Inferior parietal cortex (tissue), 1 donor: ENCODE results near the gene ARFRP1.

Experiments used
- DNase-seq: peaks from one replicate; pipeline ENCODE4 v3.0.0-alpha.2; 2016; ENCODE audit errors: extremely low spot score

Gene ARFRP1, protein sequence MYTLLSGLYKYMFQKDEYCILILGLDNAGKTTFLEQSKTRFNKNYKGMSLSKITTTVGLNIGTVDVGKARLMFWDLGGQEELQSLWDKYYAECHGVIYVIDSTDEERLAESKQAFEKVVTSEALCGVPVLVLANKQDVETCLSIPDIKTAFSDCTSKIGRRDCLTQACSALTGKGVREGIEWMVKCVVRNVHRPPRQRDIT

DNA sequence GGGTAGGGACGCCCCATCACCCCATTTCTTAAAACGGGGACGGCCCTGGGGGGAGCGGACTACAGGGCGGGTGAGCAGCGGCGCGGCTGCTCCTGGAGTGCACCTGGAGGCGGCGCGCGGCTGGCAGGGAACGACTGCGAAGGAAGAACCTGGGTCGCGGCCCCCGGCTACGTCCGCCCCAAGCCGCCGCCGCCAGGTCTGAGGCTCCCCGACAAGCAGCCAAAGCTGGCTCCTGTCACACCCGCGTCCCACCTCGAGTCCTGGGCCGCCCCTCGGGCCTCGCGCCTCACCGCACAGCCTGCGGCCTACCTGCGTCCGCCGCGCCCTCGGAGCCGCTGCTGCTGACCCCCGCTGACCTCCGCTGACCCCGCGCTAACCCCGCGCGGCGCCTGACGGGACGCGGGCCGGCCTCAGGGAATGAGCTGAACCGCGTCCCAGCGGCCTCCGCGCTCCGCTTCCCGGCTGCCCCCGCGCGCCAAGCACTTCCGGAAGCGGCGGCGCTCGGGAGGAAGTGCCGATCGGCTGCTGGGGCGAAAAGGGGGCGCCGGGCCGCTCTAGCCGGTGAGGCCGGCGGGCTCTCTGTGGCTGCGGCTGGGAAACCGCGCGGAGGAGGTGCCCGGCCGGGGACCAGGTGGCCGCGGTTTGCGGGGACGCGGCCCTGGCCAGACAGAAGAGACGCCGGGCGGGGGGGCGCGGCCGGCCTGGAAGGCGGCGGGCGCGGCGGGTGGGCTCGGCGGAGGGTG is at the start of gene ARFRP1, which contains the start of gene ZGPAT:
ARFRP1 (minus strand) TSS at position 419 of the 743 bp plus-strand sequence. CDS start 885 bp downstream, outside the sequence.
ZGPAT (plus strand) TSS at position 482 of the 743 bp plus-strand sequence. CDS start 542 bp downstream, outside the sequence.
- peak; percentile 90 for DNase-seq

DNA sequence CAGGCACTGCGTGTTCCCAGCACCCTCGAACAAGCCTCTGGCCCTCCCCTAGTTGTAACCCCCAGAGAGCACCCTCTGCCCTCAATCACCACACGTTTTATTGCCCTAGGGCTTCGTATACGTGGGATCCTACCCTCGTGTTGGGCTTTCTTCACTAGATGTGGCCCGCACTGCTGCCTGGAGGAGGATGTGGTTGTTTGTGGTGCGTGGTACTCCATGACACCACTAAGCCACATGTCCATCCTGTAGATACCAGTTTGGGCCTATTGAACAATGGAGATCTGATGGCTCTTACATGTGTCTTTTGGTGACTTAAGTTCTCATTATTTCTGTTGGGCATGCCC is 48.8 kb upstream of the ARFRP1 start:
- DNase-seq: no peak

DNA sequence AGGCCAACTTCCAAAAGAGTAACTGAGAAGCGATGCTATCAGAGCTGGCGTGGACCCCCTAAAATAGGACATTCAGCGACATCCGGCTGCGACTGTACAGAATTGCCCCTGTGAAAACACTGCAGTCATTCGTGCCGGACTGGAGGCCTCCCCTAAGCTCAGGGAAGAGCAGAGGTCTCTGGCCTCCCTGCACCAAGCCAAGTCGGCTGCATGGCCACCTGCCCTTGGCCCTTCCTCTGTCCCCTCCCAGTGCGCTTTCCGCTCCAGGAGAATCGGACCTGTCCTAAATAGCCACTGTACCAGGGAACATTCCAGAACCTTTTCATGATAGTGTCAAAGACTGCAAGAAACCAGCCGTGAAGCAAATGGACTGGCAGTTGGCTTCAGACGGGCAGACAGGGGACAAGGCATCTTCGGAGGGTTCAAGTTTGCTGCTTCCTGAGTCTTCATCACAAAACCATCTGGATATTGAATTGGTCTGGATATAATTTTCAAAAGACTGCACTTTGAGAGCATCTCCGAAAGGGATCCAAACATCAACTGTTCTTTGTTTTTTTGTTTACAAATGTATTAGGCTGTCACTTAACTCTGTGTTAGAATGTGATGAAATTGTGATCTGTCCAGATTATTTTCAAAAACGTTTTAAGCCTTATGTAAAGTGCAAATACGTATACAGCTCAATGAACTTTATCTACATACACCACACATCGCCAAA is 48.3 kb upstream of the ARFRP1 start:
- no peak for DNase-seq

DNA sequence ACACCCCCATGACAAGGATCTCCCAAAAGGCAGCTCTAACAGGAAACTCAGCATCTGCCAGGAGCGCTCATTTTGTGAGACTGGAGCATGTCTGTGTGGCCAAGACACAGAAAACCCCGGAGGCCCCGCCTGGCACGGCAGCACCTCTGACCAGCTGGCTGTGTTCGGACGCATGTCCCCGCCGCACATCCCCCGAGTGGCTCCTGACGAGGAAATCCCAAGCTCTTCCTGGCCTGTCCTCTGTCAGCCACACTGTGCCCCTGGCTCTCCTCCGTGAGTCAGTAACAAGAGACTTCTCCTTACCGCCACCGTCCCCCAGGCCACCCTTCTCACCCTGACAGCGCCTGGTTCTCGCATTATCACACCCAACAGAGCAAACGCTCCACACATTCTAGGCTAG is 46.2 kb upstream of the ARFRP1 start:
- no peak for DNase-seq

DNA sequence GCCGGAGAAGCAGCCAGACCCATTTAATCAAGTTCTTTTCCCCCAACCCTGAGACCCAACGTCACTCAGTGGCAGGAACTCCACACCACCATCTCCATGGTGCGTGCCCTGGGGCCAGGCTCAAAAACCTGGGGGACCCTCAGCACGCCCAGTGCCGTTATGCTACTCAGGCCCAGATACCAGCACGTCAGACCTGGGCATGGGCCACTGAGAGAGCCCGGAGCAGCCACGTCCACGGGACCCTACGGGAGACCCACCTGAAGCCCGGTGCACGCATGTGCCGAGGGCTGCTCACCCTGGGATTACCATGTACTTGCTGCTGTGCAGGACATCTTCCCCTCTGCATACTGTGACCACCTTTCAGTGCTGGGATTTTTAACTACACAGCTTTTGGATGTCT is 45.6 kb upstream of the ARFRP1 start:
- DNase-seq: no peak

DNA sequence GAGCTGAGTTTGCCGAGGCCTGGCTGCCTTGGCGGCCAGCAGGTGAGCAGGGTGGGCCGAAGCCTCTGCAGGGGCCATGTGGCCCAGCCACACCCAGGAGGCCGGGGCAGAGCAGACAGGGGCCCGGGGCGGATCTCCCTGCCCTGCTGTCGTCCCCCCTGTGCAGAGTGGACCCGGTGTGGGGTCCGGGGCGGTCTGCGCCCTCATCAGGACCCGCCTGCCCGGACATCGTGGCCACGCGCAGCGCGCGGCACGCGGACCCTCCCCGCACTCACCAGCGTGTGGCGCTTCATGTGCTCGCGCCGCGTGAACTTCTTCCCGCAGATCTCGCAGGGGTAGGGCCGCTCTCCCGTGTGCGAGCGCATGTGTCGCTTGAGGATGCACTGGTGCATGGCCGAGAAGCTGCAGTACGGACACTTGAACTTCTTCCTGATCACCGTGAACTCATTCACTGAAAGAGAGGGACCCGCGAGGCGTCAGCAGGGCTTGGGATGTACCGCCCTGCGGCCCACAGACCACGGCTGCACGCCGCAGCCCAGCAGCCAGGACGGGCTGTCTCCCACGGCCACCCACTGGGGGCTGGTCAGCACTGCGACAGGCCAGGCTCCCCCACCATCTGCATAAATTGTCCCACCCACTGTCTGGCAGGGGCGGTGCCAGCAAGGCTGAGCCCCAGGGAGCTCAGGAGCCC is 44.8 kb upstream of the ARFRP1 start:
- no peak for DNase-seq

DNA sequence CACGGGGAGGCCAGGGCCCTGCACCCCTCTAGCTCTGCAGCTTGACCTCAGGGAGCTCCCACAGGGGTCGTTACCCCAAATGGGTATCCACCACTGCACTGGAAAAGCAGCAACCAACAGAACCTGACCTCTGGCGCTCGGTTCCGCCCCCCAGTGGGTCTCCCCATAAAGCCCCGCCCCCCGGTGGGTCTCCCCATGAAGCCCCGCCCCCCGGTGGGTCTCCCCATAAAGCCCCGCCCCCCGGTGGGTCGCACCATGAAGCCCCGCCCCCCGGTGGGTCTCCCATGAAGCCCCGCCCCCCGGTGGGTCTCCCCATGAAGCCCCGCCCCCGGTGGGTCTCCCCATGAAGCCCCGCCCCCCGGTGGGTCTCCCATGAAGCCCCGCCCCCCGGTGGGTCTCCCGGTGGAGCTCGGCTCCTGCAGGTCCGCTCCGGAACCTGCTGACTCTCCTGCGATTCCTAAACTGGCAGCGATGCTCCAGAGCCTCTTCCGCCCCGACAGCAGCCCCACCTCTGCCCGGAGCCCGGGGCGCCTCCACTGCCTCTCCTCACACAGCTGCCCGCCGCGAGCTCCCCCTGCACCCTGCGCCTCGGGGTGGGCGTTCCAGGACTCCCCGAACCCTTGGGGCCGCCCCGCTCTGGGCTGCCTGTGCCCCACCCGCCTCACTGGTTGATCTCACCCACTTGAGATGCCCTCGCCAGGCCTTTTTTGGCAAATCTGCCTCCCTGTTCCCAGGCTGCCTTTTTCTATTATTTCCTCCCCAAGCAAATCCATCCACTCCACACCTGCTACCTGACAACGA is 43.9 kb upstream of the ARFRP1 start:
- DNase-seq: no peak

DNA sequence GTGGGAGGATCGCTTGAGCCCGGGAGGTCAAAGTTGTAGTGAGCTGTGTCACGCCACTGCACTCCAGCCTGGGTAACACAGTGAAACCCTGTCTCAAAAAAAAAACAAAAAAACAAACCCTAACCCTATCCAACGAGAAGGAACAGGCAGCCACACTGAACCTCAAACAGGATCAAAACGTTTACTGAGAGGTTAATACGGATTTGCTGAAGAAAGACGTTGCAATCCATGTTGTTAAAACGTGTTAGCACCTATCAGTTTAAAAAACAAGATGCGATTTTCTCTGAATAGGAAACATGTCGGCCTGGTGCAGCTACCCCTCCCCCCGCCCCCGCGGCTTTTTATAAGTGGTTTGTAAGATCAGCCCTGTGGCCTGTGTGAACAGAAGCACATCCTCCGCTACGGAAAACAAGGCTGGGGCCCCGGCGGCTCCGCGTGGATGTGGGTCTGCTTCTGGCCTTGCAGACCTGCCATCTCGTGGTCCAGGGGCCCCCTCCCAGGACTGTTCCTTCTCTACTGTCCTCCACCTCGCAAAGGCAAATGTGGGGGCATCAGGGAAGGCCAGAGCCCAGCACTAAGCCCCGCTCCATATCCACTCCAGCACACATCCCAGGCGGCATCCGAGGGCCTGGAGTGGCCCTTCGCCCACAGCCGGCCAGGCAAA is 43.2 kb upstream of the ARFRP1 start:
- no peak for DNase-seq

DNA sequence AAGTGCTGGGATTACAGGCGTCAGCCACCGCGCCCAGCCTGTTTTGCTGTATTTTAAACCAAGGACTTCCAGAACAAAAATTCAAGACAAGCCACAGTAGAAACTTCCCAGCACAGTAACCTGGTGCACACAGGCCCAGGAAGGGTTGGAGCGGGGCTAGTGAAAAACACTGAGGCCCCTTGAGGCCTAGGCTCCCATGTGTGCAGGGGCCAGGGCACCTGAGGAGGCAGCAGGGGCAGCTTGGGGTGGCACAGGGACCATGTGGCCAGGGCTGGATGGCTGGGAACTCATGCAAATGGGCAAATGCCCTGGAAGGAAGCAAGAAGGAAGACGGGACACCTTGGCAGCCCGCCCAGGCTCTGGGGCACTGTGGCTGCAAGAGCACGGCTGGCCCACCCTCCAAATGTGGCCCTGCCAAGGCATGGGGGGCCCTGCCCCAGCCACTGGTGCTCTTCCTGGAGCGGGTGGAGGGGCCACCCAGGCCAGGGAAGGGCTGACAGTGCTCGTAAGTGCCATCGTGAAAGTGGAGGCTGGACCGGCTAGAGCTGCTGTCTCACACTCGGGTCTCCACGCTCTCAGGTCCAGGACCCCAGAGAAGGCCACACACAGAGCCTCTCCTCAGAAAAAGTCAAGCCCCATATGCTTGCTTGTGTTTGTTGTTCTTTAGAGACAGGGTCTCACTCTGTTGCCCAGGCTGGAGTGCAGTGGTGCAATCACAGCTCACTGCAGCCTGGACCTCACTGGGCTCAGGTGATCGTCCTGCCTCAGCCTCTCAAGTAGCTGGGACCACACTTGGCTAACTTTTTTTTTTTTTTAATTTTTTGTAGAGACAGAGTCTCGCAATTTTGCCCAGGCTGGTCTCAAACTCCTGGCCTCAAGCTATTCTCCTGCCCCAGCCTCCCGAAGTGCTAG is 42.1 kb upstream of the ARFRP1 start:
- no peak for DNase-seq

DNA sequence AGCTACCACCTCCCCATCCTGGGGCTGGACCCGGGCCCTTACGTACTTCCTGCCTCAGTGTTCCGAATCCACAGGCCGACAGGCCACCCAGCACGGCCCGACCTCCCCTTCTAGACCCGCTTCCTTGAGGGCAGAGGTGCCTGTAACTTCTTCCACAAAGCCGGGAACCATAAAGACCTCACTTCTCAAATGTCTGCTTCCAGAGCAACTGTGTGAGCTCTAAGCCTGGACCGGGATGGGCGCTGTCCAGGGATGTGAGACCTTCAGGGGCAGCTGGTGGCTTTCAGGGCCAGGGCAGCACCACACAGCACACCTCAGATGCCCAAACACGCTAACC is 41.1 kb upstream of the ARFRP1 start:
- no peak for DNase-seq

DNA sequence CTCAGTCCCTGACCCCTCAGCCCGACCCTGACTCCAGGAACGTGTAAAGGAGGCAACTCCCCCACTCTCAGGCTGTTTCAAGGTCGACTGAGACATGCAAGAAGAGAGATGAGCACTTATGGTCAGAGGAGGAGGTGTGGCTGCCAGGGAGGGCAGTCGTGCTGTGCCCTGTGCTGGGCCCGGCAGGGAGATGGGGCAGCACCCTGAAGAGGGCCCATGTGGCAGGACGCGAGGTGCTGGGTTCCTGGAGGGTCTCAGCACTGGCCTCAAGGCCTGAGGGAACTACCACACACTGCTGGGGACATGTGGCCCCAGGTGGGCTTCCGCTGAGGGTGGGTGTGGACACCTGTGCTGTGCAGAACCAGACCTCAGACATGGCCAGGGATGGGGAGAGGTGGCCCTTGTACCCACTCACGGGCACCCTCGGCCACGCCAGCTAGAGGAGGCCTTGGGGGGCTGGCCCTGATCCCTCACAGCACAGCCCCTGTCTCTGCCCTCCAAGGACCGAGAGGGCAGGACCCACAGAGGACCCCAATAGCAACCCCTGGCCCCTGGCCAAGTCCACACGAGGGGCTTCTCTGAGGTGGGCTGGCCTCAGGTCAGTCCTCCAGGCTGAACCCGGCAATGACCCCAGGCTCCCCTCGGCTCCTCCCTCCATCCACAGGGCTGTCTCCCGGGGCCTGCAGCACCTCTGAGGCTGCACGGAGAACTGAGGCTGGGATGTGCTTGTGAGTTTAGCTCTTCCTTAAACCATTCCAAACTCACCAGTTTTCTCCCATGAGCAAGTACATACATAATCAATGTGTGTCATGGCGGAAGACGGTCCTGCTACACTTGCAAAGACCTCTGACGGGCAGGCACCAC is 40.5 kb upstream of the ARFRP1 start:
- DNase-seq: no peak

DNA sequence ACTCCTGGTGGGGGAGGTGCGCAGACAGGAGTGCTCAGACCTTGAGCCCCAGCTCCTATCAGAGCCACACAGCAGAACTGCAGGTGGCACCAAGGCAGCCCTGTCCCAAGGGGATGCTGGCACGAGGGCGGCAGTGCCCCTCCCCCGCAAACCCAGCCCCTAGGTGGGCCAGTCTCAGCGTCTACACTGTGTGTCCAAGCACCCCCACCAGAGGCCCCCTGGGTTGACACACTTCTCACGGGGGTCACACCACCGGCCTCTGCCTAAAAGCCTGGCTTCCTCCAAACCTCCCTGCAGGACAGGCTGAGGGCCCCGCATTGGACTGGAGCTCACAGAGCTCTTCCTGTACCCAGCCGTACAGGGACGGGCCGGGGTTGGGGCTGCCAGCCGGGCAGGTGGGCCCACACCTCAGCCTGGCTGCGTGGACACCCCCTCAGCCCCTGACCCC is 39.9 kb upstream of the ARFRP1 start:
- no peak for DNase-seq

DNA sequence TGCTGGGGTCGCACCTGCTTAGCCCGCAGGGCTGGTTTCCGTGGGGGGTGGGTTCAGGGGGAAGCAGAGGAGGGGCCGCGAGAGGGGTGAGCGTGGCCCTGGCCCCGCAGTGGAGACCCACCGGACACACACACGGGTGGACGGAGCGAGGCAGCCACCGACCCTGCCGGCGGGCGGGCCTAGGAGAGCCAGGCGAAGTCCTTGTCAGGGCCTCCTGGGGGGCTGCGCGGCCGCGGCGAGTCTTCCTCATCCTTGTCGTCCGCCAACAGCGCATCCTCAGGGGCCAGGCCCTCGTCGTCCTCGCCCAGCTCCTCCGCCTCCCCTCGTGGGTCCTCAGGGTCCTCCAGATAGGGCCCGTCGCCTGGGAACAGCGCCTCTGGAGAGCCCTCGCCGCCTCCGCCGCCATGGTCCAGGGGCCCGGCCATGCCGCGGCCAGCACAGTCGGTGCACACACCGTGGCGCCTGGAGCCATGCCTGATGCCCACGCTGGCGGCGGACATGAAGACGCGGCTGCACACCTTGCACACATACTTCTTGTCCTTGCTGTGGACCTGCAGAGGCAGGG is 39.1 kb upstream of the ARFRP1 start:
- no peak for DNase-seq

DNA sequence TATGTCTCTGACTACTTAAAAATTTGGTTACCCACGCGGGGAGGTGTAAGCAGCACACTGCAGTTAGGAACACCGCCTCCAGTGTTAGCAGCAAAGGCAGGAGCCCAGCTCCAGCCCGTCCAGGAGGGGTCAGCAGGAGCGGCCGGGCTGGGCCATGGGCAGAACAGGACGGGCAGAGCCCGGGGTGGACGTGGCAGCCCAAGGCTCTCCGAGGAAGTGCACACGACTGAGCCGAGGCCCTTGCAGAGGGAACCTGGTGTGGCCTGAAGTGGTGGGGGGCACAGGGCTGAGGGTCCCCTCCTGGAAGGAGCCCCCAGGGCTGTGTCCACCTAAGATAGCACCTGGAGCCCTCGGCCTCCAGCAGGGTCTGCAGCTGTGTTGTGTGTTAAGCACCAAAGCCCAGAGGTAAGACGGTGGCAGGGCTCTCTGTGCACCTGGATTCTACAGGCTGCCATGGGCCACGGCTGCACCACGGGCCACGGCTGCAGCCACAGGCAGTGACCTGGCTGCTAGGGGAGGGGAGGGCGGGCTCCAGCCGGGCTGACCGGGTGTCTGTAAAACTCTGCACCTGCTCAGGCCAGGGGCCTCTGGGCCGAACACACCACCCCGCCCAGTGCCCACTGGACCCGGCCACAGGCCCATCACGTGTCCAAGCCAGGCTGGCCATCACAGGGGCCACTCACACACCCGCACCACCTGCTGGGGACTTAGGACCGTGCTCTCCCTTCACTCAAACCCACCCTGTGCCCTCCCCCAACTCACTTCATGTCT is 38.4 kb upstream of the ARFRP1 start:
- DNase-seq: no peak

DNA sequence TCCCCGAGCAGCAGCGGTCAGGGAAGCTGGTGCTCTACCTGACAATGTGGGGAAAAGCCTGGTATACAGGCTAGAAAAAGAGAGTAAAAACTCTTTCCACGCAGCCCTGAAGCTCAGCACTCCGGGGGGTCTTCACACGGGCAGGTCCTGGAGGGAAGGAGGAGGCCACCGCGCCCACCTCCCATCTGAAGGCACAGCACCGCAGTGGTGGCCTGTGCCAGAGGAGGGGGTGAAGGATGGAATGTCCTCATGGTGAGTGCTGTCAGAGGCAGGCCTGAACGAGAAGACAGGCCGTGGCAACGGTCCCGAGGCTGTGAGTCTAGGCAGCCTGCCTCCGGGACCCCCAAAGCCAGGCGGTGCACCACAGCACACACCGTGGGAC is 37.6 kb upstream of the ARFRP1 start:
- DNase-seq: no peak

DNA sequence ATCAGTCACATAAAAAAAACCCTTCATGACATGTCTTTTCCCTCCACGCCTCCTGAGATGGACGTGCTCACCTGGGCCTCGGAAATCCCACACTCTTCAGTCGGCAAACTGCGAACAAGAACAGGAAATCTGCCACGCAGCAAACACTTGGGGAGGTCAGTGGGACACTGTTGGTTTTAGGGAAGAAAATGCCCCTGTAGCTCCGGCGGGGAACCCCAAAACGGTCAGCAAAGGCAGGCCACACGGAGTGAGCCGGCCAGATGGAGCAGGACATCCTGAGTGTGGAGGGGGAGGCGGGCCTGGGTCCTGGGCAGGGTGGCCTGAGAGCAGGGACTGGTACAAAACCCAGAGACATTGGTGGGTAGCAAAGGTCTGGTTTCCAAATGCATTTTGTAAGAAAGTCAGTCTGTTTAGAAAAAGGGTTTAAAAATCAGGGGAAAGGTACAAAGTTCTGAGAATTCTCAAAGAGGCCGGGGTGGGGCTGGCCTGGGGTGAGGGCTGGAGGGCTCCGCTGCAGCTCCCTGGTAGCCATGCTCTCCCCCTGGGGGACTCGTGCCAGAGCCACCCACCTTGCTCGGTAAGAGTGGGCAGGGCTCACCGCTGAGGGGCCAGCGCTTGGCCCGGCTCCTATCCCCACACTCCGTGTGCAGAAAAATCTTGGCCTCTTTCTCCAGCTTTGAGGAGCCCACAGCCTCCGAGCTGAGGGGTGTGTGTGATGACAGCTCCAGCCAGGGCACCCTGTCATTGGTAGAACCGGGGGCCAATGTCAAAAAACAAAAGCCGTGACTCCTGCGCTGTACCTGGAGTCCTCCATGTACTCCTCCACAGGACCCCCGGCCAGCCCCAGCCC is 37.0 kb upstream of the ARFRP1 start:
- no peak for DNase-seq

DNA sequence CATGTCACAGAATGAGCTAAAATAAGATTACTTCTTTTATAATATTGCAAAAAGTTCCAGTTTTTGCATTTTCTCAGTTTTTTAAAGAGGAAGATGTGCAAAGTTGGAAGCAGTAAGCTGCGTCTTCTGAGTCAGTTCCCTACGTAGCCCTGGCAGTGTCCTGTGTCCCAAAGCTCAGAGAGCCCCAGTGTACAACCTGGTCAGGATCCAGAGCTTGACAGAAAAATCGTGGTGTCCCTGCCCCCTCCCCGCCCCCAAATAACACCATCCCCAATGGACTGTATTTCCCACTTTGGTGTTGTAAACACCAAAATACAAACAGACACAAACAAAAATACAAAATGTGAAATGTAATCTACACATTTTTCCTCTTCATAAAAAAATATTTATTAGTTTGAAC is 36.4 kb upstream of the ARFRP1 start:
- DNase-seq: no peak
